GM19351 (cell line): ENCODE results near the gene ARRDC4.
A peak's percentile ranks its signal among the peaks of the same experiment; 100 is the strongest.

Experiments
- ATAC-seq: cut with Tn5 transposase; IDR thresholded peaks from one replicate; pipeline ENCODE4 v1.9.1; 2021; ENCODE audit warnings: mild to moderate bottlenecking, moderate library complexity; ENCODE audit not compliant: unreplicated experiment

Gene ARRDC4

GRCh38 chr15:97960364-97961066 is at the start of gene ARRDC4:
ARRDC4 (plus strand) TSS chr15:97960703; CDS start chr15:97960862, 159 bp downstream.
- peak; percentile 66 for ATAC-seq

GRCh38 chr15:97914711-97915110 is 45.8 kb upstream of the ARRDC4 start:
- ATAC-seq = no peak

- no peak for ATAC-seq
These were observed 45.2 kb upstream of the ARRDC4 start for GRCh38 chr15:97915261-97915660.

- no peak for ATAC-seq
These were observed 39.1 kb upstream of the ARRDC4 start for GRCh38 chr15:97921296-97921865.

GRCh38 chr15:97929456-97930229 is 30.9 kb upstream of the ARRDC4 start:
- no peak for ATAC-seq

- ATAC-seq = no peak
These were observed 30.3 kb upstream of the ARRDC4 start for GRCh38 chr15:97930230-97930629.

- ATAC-seq = no peak
These were observed 29.2 kb upstream of the ARRDC4 start for GRCh38 chr15:97931314-97931713.

GRCh38 chr15:97933589-97933988 is 26.9 kb upstream of the ARRDC4 start:
- ATAC-seq = no peak

GRCh38 chr15:97940993-97941392 is 19.5 kb upstream of the ARRDC4 start:
- ATAC-seq = no peak

- no peak for ATAC-seq
These were observed 18.9 kb upstream of the ARRDC4 start for GRCh38 chr15:97941572-97941971.

- ATAC-seq = no peak
These were observed 15.8 kb upstream of the ARRDC4 start for GRCh38 chr15:97944724-97945123.

- ATAC-seq = no peak
These were observed 12.8 kb upstream of the ARRDC4 start for GRCh38 chr15:97947465-97948260.

- ATAC-seq = no peak
These were observed 7.2 kb upstream of the ARRDC4 start for GRCh38 chr15:97953254-97953653.

- ATAC-seq = no peak
These were observed 6.8 kb upstream of the ARRDC4 start for GRCh38 chr15:97953748-97954147.

- ATAC-seq = no peak
These were observed 5.5 kb upstream of the ARRDC4 start for GRCh38 chr15:97955035-97955434.

GRCh38 chr15:97955529-97955928 is 5.0 kb upstream of the ARRDC4 start:
- ATAC-seq = no peak

GRCh38 chr15:97959724-97960363 is 659 bp upstream of the ARRDC4 start:
- ATAC-seq = no peak

GRCh38 chr15:97961067-97961954 is 808 bp downstream of the ARRDC4 start:
- no peak for ATAC-seq

GRCh38 chr15:97962263-97962662 is 1.8 kb downstream of the ARRDC4 start:
- ATAC-seq = no peak

- no peak for ATAC-seq
These were observed 3.3 kb downstream of the ARRDC4 start for GRCh38 chr15:97963779-97964178.
